DLD1 (cell line): ENCODE data around the gene MYO1E.

ENCODE experiments used
- in situ Hi-C: cut with HindIII; loops from 2 replicates; pipeline ENCODE4 v1.10.0; 2017; ENCODE audit warnings: low sequenced_read_pairs

Gene MYO1E

GRCh38 chr15:59322056-59322759, 50.5 kb downstream of the MYO1E start:
- in situ Hi-C loops, result no loop called here

- in situ Hi-C loops, result no loop called here
Observed at GRCh38 chr15:59321000-59321689, 51.5 kb downstream of the MYO1E start.

- in situ Hi-C loops, result no loop called here
Observed at GRCh38 chr15:59317211-59317610, 55.5 kb downstream of the MYO1E start.

- in situ Hi-C loops, result no loop called here
Observed at GRCh38 chr15:59315914-59316451, 56.7 kb downstream of the MYO1E start.

- in situ Hi-C loops, result no loop called here
Observed at GRCh38 chr15:59313641-59314332, 58.9 kb downstream of the MYO1E start.

GRCh38 chr15:59312205-59312604, 60.5 kb downstream of the MYO1E start:
- in situ Hi-C loops, result no loop called here

GRCh38 chr15:59311195-59311594, 61.5 kb downstream of the MYO1E start:
- in situ Hi-C loops, result no loop called here

GRCh38 chr15:59309405-59309804, 63.3 kb downstream of the MYO1E start:
- in situ Hi-C loops, result no loop called here

- in situ Hi-C loops, result no loop called here
Observed at GRCh38 chr15:59307165-59307537, 65.5 kb downstream of the MYO1E start.

GRCh38 chr15:59306520-59307164, 66.0 kb downstream of the MYO1E start:
- in situ Hi-C loops, result no loop called here

GRCh38 chr15:59304807-59305206, 67.9 kb downstream of the MYO1E start:
- in situ Hi-C loops, result no loop called here

- in situ Hi-C loops, result no loop called here
Observed at GRCh38 chr15:59304034-59304795, 68.5 kb downstream of the MYO1E start.

- in situ Hi-C loops, result no loop called here
Observed at GRCh38 chr15:59303633-59304032, 69.0 kb downstream of the MYO1E start.

- in situ Hi-C loops, result no loop called here
Observed at GRCh38 chr15:59303136-59303535, 69.5 kb downstream of the MYO1E start.

GRCh38 chr15:59301527-59301926, 71.1 kb downstream of the MYO1E start:
- in situ Hi-C loops, result no loop called here

- in situ Hi-C loops, result no loop called here
Observed at GRCh38 chr15:59300618-59301139, 72.0 kb downstream of the MYO1E start.

- in situ Hi-C loops, result no loop called here
Observed at GRCh38 chr15:59299929-59300617, 72.6 kb downstream of the MYO1E start.

GRCh38 chr15:59298854-59299250, 73.8 kb downstream of the MYO1E start:
- in situ Hi-C loops, result no loop called here

GRCh38 chr15:59298225-59298853, 74.3 kb downstream of the MYO1E start:
- in situ Hi-C loops, result no loop called here
